Measurements from ENCODE around the gene A2ML1.
"Not testable (repeated sequence)": the region's sequence is repeated elsewhere in the genome, so short reads cannot be mapped to it uniquely, and the experiment has no call there.

Gene A2ML1

DNA sequence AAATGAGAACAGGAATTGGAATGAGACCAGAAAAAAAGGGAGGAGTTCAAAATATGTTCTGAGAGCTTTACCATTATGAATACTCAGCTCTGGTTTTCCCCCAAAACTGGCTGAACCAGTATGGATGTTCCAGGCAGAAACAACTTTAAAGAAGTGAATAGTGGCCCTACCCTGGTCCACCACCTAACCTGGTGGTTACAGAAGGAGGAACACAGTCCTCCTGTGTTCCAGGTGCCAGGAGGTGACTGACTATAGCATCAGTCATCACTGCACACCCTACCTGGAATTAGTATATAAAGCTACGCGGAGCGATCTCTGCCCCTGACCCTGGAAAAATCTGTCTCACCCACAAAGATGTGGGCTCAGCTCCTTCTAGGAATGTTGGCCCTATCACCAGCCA, at the start of gene A2ML1:
A2ML1 (plus strand) TSS at position 324 of the 400 bp plus-strand sequence; CDS start at position 355, 31 bp downstream.
- DNase-seq, result no peak

DNA sequence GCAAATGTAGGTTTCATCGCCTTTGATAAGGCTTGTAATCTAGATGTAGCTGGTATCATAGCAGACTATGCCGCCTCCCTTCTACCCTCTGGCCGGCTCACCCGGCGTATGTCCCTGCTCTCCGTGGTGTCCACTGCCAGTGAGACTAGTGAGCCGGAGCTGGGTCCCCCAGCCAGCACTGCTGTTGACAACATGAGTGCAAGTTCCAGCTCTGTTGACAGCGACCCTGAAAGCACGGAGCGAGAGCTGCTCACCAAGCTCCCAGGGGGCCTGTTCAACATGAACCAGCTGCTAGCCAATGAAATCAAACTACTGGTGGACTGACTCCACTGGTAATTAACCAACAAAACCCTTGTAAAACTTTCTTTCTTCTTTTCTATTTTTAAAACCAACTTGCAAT, 49.0 kb upstream of the A2ML1 start:
- DNase-seq, result no peak

DNA sequence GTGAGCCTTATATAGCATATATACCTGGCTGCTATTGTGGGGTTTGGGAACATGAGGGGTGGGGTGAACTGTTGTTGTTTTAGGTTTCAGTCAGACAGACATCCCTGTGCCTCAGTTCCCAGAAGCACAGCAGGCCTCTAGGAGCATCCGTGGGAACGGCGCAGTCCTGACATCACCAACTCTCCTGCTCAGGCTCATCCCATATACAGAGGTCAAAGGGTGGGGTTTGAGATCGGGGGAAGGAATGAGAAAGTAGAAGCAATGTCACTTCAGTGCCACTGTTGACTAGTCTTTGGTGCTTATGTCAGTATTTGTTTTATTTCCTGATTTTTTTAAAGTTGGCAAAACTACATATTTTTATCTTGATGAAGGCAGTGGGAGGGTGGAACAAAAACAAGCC, 43.1 kb upstream of the A2ML1 start:
- no peak for DNase-seq

DNA sequence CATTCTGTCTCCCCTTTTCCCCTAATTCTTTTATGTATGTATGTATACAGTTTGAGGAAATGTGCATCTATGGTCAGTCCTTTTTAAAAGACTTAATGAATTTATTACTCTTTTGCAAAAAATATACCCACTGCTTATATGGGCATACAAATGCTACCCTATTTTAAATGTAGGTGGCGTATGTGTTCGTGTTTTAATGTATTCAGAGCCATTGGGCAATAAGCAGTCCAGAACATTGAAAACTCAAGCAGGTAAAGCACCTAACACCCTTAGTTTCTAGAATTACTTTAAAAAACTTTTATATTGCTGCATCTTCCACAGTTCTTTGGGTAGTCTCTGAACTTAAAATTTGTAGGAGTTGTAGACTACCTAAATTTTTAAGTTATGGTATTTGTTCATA, 42.6 kb upstream of the A2ML1 start:
- no peak for DNase-seq

DNA sequence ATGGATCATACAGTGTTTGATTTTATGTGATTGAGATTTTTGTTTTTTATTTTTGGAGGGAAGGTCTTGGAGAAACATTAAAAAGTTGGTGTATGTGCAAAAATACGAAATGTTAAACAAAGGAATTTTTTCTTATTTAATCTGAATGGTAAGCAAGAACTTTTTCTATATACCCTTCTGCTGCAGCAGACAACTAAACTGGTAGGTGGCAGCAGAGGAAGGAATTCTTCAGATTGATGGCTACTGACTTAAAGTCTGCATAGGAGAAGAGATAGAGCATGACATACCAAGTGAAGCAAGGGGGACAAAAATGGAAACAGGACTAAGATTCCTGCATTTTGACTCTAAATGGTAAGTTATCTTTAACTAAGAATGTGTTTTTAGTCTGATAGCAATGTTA, 42.0 kb upstream of the A2ML1 start:
- no peak for DNase-seq

DNA sequence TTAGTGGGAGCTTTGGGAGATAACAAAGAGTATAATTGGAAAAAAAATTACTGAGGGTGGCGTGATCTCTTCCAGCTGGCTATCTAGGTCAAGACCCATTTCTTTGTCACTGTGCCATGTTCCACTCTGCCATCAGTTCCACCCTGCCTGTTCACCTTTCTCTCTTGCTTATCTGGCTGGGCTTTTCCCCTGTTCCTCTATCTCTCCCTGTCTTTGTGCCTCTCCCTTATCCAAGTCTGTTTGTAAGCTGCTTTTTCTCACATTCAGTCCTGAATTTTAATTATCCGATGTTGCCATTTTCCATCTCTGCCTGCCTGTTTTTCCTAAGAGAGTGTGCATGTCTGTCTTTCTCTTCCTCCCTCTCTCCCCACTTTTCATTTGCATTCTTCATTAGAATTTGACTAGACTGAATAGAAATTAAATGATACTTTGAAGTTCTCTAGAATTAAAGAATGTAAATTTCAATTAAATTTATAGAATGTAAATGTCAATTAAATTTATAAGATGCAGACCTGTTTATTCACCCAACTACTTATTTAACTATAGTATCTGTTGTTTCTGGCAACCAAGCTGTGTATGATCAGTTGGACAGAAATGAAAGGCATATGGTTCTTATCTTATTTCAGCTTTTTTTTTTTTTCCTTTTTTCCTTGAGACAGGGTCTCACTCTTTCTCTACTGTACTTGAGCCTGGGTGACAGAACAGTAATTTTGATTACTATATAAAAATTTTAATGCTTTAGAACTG, 40.9 kb upstream of the A2ML1 start:
- DNase-seq, result no peak

DNA sequence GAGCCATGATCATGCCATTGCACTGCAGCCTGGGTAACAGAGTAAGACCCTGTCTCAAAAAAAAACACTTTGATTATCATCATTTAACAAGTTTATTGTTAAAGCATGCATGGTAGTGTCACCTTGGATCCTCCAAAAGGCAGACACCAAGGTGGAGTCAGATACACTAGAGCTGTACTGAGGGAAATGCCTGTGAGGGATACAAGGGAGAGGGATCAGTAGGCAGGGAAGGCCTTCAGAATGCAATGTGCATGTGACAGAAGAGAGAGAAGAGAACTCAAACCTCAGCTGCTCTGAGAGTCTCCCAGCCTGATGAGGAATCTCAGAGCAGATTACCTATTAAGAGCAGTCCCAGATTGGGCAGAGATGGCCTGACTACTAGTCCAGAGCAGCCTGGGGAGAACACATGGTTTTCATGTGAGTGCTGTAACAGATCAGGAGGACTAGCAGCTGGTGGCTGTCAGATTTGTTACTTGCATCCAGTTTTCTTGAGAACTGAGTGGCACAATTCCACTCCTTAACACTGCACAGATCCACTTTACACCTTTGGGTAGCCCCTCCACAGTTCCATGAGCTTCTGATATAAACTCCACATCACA, 38.0 kb upstream of the A2ML1 start:
- DNase-seq, result no peak

DNA sequence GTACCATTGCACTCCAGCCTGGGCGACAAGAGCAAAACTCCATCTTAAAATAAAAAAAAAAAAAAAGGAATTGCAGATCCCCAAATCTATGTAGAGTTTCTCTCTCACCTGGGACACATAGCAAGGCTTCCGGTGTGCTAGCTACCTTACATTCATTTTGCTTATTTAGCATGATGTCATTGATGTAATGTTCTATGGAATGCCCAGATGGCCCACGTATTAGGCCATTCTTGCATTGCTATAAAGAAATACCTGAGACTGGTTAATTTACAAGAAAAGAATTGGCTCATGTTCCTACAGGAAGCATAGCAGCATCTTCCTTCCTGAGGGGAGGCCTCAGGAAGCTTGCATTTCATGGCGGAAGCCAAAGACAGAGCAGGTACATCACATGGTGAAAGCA, 36.9 kb upstream of the A2ML1 start:
- DNase-seq, result no peak

DNA sequence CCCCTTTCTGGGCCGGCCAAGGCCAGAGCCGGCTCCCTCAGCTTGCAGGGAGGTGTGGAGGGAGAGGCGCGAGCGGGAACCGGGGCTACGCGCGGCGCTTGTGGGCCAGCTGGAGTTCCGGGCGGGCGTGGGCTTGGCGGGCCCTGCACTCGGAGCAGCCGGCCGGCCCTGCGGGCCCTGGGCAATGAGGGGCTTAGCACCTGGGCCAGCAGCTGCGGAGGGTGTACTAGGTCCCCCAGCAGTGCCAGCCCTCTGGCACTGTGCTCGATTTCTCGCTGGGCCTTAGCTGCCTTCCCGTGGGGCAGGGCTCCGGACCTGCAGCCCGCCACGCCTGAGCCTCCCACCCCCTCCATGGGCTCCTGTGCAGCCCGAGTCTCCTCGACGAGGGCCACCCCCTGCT, 35.2 kb upstream of the A2ML1 start:
- DNase-seq, result not testable (repeated sequence)

DNA sequence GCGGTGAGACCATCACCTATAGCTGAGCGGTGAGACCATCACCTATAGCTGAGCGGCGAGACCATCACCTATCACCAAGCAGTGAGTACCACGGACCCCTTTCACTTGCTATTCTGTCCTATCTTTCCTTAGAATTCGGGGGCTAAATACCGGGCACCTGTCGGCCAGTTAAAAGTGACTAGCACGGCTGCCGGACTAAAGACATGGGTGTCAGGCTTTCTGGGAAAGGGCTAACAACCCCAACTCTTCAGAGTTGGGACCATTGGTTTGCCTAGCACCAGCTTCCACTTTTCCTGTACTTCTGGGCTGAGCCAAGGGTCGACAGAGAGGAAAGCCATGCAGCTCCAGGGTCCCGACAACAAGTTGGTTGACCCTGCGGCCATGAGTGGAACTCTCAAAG, 33.7 kb upstream of the A2ML1 start:
- not testable (repeated sequence) for DNase-seq

DNA sequence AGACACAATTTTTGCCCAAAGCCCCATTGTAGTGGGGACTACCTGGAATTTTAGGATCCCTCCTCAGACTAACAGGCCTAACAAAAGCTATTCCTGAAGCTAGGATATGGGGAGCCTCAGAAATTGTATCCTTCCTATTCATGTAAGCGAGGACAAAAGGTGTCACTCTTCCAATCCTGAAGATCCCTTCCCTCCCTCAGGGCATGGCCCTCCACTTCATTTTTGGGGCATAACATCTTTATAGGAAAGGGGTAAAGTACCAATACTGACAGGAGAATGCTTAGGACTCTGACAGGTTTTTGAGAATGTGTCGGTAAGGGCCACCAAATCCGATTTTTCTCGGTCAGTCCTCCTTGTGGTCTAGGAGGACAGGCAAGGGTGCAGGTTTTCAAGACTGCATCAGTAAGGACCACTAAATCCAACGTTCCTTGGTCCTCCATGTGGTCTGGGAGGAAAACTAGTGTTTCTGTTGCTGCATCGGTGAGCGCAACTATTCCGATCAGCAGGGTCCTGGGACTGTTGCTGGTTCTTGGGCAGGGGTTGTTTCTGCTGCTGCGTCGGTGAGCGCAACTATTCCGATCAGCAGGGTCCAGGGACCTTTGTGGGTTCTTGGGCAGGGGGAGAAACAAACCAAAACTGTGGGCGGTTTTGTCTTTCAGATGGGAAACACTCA, 32.9 kb upstream of the A2ML1 start:
- not testable (repeated sequence) for DNase-seq

DNA sequence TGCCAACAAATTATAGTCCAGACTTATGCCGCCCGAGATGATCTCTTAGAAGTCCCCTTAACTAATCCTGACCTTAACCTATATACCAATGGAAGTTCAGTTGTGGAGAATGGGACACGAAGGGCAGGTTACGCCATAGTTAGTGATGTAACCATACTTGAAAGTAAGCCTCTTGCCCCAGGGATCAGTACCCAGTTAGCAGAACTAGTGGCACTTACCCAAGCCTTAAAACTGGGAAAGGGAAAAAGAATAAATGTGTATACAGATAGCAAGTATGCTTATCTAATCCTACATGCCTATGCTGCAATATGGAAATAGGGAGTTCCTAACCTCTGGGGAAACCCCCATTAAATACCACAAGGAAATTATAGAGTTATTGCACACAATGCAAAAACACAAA, 29.2 kb upstream of the A2ML1 start:
- not testable (repeated sequence) for DNase-seq

DNA sequence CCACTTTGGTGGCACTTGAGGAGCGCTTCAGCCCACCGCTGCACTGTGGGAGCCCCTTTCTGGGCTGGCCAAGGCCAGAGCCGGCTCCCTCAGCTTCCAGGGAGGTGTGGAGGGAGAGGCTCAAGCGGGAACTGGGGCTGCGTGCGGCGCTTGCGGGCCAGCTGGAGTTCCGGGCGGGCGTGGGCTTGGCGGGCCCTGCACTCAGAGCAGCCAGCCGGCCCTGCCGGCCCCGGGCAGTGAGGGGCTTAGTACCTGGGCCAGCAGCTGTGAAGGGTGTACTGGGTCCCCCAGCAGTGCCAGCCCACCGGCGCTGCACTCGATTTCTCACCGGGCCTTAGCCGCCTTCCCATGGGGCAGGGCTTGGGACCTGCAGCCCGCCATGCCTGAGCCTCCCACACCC, 27.8 kb upstream of the A2ML1 start:
- DNase-seq, result not testable (repeated sequence)

DNA sequence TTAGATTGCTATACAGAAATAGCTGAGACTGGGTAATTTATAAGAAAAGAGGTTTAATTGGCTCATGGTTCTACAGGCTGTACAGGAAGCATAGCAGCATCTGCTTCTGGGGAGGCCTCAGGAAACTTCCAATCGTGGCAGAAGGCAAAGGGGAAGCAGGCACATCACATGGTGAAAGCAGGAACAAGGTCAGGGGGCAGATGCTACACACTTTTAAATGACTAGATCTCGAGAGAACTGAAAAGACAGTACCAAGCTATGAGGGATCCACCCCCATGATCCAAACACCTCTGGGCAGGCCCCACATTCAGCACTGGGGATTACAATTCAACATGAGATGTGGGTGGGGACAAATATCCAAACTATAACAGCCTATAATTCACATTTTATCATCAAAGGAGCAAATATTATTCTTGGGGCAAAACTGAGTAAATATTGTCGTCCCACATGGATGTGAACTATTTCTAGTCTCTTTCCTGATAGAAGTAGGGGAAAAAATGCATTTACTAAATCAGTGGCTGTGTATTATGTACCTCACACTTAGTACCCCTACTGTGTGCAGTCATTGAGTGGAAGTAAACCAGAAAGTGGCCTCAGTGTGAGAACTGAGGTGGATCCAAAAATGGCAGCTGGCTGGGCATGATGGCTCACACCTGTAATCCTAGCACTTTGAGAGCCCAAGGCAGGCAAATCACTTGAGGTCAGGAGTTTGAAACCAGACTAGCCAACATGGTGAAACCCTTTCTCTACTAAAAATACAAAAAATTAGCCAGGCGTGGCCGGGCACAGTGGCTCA, 25.4 kb upstream of the A2ML1 start:
- DNase-seq, result no peak

DNA sequence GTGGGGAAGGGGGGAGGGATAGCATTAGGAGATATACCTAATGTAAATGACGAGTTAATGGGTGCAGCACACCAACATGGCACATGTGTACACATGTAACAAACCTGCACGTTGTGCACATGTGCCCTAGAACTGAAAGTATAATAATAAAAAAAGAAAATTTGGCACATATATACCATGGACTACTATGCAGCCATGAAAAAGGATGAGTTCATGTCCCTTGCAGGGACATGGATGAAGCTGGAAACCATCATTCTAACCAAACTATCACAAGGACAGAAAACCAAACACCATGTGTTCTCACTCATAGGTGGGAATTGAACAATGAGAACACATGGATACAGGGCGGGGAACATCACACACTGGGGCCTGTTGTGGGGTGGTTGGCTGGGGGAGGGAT, 21.2 kb upstream of the A2ML1 start:
- not testable (repeated sequence) for DNase-seq

DNA sequence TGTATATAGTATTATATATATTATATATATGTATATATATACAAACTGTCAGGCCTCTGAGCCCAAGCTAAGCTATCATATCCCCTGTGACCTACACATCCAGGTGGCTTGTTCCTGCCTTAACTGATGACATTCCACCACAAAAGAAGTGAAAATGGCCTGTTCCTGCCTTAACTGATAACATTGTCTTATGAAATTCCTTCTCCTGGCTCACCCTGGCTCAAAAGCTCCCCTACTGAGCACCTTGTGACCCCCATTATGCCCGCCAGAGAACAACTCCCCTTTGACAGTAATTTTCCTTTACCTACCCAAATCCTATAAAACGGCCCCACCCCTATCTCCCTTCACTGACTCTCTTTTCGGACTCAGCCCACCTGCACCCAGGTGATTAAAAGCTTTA, 17.6 kb upstream of the A2ML1 start:
- not testable (repeated sequence) for DNase-seq

DNA sequence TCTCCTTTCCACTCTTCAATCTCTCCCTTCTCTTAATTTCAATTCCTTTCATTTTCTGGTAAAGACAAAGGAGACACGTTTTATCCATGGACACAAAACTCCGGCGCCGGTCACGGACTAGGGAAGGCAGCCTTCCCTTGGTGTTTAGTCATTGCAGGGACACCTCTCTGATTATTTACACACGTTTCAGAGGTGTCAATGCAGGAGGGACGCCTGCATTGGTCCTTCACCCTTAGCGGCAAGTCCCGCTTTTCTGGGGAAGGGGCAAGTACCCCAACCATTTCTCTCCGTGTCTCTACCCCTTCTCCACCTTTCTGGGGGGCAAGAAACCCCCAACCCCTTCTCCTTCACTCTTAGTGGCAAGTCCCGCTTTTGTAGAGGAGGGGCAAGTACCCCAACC, 16.9 kb upstream of the A2ML1 start:
- not testable (repeated sequence) for DNase-seq

DNA sequence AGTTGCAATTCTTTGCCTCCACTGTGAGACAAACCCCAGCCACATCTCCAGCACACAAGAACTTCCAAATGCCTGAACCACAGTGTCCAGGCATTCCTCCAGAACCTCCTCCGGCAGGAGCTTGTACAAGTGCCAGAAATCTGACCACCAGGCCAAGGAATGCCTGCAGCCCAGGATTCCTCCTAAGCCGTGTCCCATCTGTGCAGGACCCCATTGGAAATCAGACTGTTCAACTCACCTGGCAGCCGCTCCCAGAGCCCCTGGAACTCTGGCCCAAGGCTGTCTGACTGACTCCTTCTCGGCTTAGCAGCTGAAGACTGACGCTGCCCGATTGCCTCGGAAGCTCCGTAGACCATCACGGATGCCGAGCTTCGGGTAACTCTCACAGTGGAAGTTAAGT, 15.3 kb upstream of the A2ML1 start:
- not testable (repeated sequence) for DNase-seq

DNA sequence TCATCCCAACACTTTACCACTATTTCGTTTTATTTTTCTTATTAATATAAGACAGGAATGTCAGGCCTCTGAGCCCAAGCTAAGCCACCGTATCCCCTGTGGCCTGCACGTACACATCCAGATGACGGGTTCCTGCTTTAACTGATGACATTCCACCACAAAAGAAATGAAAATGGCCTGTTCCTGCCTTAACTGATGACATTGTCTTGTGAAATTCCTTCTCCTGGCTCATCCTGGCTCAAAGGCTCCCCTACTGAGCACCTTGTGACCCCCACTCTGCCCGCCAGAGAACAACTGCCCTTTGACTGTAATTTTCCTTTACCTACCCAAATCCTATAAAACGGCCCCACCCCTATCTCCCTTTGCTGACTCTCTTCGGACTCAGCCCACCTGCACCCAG, 12.3 kb upstream of the A2ML1 start:
- not testable (repeated sequence) for DNase-seq

DNA sequence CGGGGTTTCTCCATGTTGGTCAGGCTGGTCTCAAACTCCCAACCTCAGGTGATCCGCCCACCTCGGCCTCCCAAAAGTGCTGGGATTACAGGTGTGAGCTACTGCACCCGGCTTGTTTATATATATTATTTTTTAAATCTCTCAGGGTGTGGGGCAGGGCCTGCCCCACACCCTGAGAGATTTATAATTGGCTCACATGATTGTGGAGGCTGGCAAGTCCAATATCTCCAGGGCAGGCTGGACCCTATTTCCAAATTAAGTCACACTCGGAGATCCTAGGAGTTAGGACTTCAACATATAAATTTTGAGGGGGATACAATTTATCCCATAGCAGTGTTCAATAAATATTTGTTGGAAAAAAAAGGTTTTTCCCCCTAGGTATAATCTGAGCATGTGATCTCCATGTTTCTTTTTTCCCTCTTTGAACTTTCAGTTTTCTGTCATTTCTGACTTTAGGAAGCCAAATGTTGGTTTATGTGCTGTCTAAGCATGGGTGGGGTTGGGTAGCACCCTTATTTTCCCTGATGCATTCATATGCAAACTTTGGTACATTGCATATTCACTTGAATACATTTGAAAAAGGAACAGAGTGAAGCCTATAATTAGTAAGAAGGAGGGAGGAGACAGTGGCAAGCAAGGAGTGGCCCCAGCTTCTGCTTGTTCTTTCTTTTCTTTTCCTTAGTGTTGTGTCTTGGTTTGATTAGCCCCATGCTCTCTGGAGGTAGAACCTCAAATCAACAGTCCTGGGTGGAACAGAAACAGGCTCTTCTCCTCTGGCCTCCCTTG, 8.7 kb upstream of the A2ML1 start:
- no peak for DNase-seq

DNA sequence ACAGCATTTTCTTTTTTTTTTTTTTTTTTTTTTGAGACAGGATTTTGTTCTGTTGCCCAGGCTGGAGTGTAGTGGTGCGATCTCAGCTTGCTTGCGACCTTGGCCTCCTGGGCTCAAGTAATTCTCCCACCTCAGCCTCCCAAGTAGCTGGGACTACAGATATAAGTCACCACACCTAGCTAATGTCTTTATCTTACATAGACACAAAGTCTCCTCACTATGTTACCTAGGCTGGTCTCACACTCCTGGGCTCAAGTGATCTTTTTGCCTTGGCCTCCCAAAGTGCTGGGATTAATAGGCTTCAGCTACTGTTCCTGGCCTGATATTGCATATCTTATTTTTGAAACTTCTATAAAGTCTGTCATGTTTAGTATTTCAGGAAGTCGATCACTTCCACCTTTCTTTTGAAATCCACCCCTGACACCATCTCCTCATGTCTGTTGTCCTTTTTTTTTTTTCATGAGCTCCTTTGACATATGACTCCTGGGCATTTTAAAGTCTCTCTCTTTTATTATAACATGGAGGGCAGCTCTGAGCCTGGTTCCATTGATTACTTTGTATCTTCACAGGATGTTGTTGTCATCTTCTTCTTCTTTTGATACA, 5.9 kb upstream of the A2ML1 start:
- no peak for DNase-seq

DNA sequence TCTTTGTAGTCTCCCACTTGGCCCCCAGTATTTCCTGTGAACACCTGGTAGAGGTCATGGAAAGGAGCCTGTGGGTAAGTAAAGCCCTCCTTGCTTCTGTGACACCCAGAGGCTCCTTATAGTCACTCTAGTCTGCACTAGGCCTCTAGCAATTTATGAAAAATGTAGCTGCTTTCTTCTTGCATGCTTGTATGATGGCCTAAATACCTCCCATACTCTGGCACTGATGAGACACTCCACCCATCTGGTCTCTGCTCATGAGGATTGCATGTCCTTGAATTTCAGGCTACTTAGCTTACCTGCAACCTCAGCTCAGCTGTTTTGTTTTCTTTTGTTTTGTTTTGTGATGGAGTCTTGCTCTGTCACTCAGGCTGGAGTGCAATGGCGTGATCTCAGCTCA, 4.6 kb upstream of the A2ML1 start:
- no peak for DNase-seq
